ENCODE measurements around the gene PSKH1. TPM values are rescaled to one million over a fixed set of nuclear protein-coding genes. Genes with fewer than 3 reads are reported as not detected.

The PSKH1 gene
- total RNA-seq, 2 experiments from 2014 or later: 11.4 to 13.3 TPM

DNA sequence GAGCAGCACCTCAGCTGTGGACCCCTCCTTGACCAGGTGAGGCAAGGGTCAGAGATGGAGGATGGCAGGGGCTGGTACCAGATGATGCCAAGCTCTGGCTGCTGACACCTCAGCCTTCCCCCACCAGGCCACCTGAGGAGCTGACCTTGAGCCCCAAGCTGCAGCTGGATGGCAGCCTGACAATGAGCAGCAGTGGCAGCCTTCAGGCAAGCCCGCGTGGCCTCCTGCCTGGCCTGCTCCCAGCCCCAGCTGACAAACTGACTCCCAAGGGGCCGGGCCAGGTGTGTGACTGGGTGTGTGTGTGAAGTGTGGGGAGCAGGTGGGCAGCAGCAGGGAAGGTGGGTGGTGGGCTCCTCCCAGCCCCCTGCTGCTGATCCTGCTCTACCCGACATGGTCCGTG lies 13.1 kb upstream of the PSKH1 start:
- H3K9me3 Mint-ChIP-seq: no peaks in the 10 kb centered on the region
- no peak for ATAC-seq (ENCODE audit: poor library complexity)
- peaks cover 100% of the 10 kb centered on the region for H3K36me3 Mint-ChIP-seq (ENCODE audit: low read depth)
- peaks cover 12% of the 10 kb centered on the region for H3K4me1 Mint-ChIP-seq (ENCODE audit: low read depth)
- POLR2A ChIA-PET: interaction anchor here (0.5 kb wide), 1 partner anchor 56 kb away, joined by 3 read pairs; no protein-coding TSS in a partner anchor
- H3K27ac Mint-ChIP-seq: no peak overlapping the region
- intact Hi-C loops (cut with DNase I, micrococcal nuclease): loop anchor here in 1 of 2 experiments (5.0 kb wide), 1 partner anchor 347 kb away; no protein-coding TSS in a partner anchor
- Histone ChIP-seq H3K27me3 (ENCODE audit: control insufficient read depth in 1 of 2, insufficient read depth in 2 of 2, low read length in 2 of 2) (no peaks in the 10 kb centered on the region), H3K9me3 (ENCODE audit: control insufficient read depth in 1 of 2, insufficient read depth in 1 of 2, low read length in 2 of 2) (no peaks in the 10 kb centered on the region), H3K36me3 (ENCODE audit: insufficient read depth, low read length) (peaks cover 94% of the 10 kb centered on the region), H3K4me3 (ENCODE audit: low read length) (no peak overlapping the region), H3K4me1 (ENCODE audit: insufficient read depth, low read length) (peaks cover 17% of the 10 kb centered on the region), H3K27ac (ENCODE audit: low read depth in 1 of 2, low read length in 2 of 2) (no peak overlapping the region)
- CTCF ChIA-PET: no interaction called here
- no peak overlapping the region for H3K4me3 Mint-ChIP-seq
- TF ChIP-seq, protein P1, sequence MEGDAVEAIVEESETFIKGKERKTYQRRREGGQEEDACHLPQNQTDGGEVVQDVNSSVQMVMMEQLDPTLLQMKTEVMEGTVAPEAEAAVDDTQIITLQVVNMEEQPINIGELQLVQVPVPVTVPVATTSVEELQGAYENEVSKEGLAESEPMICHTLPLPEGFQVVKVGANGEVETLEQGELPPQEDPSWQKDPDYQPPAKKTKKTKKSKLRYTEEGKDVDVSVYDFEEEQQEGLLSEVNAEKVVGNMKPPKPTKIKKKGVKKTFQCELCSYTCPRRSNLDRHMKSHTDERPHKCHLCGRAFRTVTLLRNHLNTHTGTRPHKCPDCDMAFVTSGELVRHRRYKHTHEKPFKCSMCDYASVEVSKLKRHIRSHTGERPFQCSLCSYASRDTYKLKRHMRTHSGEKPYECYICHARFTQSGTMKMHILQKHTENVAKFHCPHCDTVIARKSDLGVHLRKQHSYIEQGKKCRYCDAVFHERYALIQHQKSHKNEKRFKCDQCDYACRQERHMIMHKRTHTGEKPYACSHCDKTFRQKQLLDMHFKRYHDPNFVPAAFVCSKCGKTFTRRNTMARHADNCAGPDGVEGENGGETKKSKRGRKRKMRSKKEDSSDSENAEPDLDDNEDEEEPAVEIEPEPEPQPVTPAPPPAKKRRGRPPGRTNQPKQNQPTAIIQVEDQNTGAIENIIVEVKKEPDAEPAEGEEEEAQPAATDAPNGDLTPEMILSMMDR (IDR thresholded peaks at IDR 0.05): no peak
- H3K27me3 Mint-ChIP-seq: no peaks in the 10 kb centered on the region
- DNase-seq: no peak

DNA sequence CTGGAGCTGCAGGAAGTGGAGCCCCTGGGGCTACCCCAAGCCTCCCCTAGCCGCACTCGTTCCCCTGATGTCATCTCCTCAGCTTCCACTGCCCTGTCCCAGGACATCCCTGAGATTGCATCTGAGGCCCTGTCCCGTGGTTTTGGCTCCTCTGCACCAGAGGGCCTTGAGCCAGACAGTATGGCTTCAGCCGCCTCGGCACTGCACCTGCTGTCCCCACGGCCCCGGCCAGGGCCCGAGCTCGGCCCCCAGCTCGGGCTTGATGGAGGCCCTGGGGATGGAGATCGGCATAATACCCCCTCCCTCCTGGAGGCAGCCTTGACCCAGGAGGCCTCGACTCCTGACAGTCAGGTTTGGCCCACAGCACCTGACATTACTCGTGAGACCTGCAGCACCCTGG lies 12.5 kb upstream of the PSKH1 start:
- Mint-ChIP-seq H3K27me3 (no peaks in the 10 kb centered on the region), H3K27ac (no peak overlapping the region), H3K4me1 (ENCODE audit: low read depth) (peaks cover 5% of the 10 kb centered on the region), H3K4me3 (no peak overlapping the region), H3K36me3 (ENCODE audit: low read depth) (peaks cover 99% of the 10 kb centered on the region), H3K9me3 (no peaks in the 10 kb centered on the region)
- H3K27me3 ChIP-seq (ENCODE audit: control insufficient read depth in 1 of 2, insufficient read depth in 2 of 2, low read length in 2 of 2): no peaks in the 10 kb centered on the region
- TF ChIP-seq, protein P1 (IDR thresholded peaks at IDR 0.05): no peak
- H3K9me3 ChIP-seq (ENCODE audit: control insufficient read depth in 1 of 2, insufficient read depth in 1 of 2, low read length in 2 of 2): no peaks in the 10 kb centered on the region
- H3K27ac ChIP-seq (ENCODE audit: low read depth in 1 of 2, low read length in 2 of 2): no peak overlapping the region
- H3K36me3 ChIP-seq (ENCODE audit: insufficient read depth, low read length): peaks cover 99% of the 10 kb centered on the region
- DNase-seq (no peak), ATAC-seq (ENCODE audit: poor library complexity) (no peak)
- ChIA-PET CTCF (no interaction called here), POLR2A (no interaction called here)
- intact Hi-C loops (cut with DNase I, micrococcal nuclease): loop anchor here in 1 of 2 experiments (5.0 kb wide), 1 partner anchor 347 kb away; no protein-coding TSS in a partner anchor
- H3K4me1 ChIP-seq (ENCODE audit: insufficient read depth, low read length): peaks cover 11% of the 10 kb centered on the region
- no peak overlapping the region for H3K4me3 ChIP-seq (ENCODE audit: low read length)

DNA sequence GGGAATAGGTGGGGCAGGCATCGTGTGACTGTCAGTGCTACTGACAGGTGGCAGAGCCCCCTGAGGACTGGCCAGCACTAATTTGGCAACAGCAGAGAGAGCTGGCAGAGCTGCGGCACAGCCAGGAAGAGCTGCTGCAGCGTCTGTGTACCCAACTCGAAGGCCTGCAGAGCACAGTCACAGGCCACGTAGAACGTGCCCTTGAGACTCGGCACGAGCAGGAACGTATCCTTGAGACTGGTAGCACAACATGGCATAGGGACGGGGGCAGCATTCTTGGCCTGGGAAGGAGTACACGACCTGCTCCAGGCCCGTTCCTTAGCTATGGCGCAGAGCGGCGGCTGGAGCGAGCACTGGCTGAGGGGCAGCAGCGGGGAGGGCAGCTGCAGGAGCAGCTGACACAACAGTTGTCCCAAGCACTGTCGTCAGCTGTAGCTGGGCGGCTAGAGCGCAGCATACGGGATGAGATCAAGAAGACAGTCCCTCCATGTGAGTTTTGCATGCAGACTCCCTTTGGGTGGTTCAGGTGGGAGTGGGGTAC lies 11.4 kb upstream of the PSKH1 start:
- H3K27ac Mint-ChIP-seq: no peak overlapping the region
- intact Hi-C loops (cut with DNase I, micrococcal nuclease): loop anchor here (2.0 to 5.0 kb wide), 3 partner anchors 47 to 347 kb away; no protein-coding TSS in a partner anchor
- CTCF ChIA-PET: interaction anchor here (2.8 kb wide), 1 partner anchor 159 kb away, joined by 16 read pairs; no protein-coding TSS in a partner anchor

More for the DNA sequence above, 11.4 kb upstream of the PSKH1 start:
- Histone ChIP-seq H3K27ac (ENCODE audit: low read depth in 1 of 2, low read length in 2 of 2) (no peak overlapping the region), H3K4me1 (ENCODE audit: insufficient read depth, low read length) (no peaks in the 10 kb centered on the region), H3K9me3 (ENCODE audit: control insufficient read depth in 1 of 2, insufficient read depth in 1 of 2, low read length in 2 of 2) (no peaks in the 10 kb centered on the region), H3K36me3 (ENCODE audit: insufficient read depth, low read length) (peaks cover 93% of the 10 kb centered on the region), H3K27me3 (ENCODE audit: control insufficient read depth in 1 of 2, insufficient read depth in 2 of 2, low read length in 2 of 2) (no peaks in the 10 kb centered on the region), H3K4me3 (ENCODE audit: low read length) (no peak overlapping the region)
- POLR2A ChIA-PET: interaction anchor here (0.7 to 1.0 kb wide), 3 partner anchors 8 to 65 kb away, joined by 3 to 4 read pairs (median 4); partner anchors contain the start of gene EDC4
- peaks cover 93% of the 10 kb centered on the region for H3K36me3 Mint-ChIP-seq (ENCODE audit: low read depth)
- H3K4me1 Mint-ChIP-seq (ENCODE audit: low read depth): no peaks in the 10 kb centered on the region
- H3K27me3 Mint-ChIP-seq: no peaks in the 10 kb centered on the region
- DNase-seq: no peak
- H3K4me3 Mint-ChIP-seq: no peak overlapping the region
- no peak for ATAC-seq (ENCODE audit: poor library complexity)
- H3K9me3 Mint-ChIP-seq: no peaks in the 10 kb centered on the region
- TF ChIP-seq, protein P1 (IDR thresholded peaks at IDR 0.05): no peak

Data from CD4-positive, alpha-beta T cell (primary cell).